ENCODE data around the gene BRD1.

BRD1 gene

DNA sequence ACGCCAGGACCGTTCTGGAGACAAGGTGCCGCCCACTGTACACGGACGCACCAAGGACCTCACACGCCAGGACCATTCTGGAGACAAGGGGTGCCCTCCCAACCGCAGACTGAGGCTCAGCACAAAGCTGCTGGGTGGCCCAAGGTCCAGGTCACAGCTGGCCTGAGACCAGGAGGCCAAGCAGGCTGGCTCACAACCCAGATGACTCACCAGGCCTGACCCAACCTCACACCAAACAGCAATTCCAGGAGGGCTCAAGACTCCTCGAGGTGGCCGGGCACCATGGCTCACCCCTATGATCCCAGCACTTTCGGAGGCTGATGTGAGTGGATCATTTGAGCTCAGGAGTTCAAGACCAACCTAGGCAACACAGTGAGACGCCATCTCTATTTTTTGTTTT is 14.8 kb downstream of the BRD1 start:
- no peak for DNase-seq

DNA sequence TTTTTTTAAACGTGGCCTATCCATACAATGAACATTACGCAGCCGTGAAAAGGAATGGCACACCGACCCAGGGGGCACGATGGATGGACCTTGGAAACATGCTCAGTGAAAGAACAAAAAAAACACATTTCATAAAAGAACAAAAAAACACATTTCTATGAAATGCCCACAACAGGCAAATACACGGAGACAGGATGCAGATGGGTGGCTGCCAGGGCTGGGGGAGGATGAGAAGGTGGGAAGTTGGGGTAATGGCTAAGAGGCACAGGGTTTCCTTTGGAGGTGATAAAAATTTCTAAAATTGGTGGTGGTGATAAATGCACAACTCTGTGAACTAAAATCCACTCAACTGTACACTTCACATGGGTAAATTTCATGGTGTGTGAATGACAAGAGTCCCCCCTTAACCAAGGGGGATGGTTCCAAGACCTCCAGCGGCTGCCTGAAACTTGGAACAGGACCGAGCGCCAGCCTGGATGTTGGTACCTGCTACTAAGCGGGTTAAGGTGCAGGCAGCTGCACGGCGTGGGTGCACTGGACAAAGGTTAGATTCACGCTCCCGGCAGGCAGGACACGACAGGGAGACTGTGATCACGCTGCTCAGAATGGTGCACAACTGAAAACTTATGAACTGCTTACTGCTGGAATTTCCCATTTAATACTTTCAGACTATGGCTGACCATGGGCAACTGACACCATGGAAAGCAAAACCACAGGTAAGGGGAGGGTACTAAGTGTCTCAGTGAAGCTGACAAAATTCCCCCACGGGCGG is 16.5 kb downstream of the BRD1 start:
- Histone ChIP-seq H3K4me3 (no peak overlapping the region), H3K27me3 (no peaks in the 10 kb centered on the region), H3K9me3 (no peaks in the 10 kb centered on the region), H3K4me1 (peaks cover 0 to 25% (median 11%) of the 10 kb centered on the region in 4 donors), H3K36me3 (peaks cover 0 to 33% (median 0%) of the 10 kb centered on the region in 3 donors), H3K27ac (no peak overlapping the region)
- no peak for DNase-seq
- TF ChIP-seq, protein P1, sequence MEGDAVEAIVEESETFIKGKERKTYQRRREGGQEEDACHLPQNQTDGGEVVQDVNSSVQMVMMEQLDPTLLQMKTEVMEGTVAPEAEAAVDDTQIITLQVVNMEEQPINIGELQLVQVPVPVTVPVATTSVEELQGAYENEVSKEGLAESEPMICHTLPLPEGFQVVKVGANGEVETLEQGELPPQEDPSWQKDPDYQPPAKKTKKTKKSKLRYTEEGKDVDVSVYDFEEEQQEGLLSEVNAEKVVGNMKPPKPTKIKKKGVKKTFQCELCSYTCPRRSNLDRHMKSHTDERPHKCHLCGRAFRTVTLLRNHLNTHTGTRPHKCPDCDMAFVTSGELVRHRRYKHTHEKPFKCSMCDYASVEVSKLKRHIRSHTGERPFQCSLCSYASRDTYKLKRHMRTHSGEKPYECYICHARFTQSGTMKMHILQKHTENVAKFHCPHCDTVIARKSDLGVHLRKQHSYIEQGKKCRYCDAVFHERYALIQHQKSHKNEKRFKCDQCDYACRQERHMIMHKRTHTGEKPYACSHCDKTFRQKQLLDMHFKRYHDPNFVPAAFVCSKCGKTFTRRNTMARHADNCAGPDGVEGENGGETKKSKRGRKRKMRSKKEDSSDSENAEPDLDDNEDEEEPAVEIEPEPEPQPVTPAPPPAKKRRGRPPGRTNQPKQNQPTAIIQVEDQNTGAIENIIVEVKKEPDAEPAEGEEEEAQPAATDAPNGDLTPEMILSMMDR (IDR thresholded peaks at IDR 0.05): no peak
- intact Hi-C loops (cut with DNase I; ENCODE audit: low total_unique reads): no loop called here

More for the DNA sequence above, 14.8 kb downstream of the BRD1 start:
- intact Hi-C loops (cut with DNase I; ENCODE audit: low total_unique reads): no loop called here
- Histone ChIP-seq H3K9me3 (no peaks in the 10 kb centered on the region), H3K4me3 (no peak overlapping the region), H3K27ac (no peak overlapping the region), H3K4me1 (peaks cover 0 to 36% (median 15%) of the 10 kb centered on the region in 4 donors), H3K27me3 (no peaks in the 10 kb centered on the region), H3K36me3 (peaks cover 8 to 49% (median 12%) of the 10 kb centered on the region in 3 donors)
- TF ChIP-seq, protein P1 (IDR thresholded peaks at IDR 0.05): no peak

DNA sequence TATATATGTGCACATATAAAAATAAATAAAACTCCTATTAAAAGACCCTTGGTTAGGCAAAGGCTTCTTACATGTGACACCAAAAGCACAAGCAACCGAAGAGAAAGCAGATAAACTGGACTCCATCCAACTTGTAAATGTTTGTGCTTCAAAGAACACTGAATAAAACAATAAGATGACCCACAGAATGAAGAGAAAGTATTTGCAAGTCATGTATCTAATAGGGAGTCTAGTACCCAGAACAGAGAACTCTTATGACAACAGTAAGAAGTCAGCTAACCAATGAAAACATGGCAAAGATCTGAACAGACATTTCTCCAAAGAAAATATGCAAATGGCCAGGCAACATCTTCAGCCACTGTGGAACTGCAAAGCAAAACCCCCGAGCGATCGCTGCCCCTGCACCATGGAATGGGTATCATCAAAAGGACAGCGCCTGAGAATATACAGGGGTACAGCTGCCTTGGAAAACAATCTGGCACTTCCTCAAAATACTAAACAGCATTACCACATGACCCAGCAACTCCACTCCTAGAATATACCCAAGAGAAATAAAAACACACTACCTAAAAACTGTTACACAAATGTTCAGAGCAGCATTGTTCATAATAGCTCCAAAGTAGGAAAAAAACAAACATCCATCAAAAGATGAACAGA is 17.2 kb downstream of the BRD1 start:
- Histone ChIP-seq H3K4me1 (peaks cover 0 to 22% (median 8%) of the 10 kb centered on the region in 4 donors), H3K4me3 (no peak overlapping the region), H3K9me3 (no peaks in the 10 kb centered on the region), H3K36me3 (peaks cover 0 to 26% (median 0%) of the 10 kb centered on the region in 3 donors), H3K27ac (no peak overlapping the region), H3K27me3 (no peaks in the 10 kb centered on the region)
- TF ChIP-seq, protein P1 (IDR thresholded peaks at IDR 0.05): no peak
- DNase-seq: no peak
- intact Hi-C loops (cut with DNase I; ENCODE audit: low total_unique reads): no loop called here

- H3K27ac ChIP-seq: no peak overlapping the region
- intact Hi-C loops (cut with DNase I; ENCODE audit: low total_unique reads): no loop called here
- H3K9me3 ChIP-seq: no peaks in the 10 kb centered on the region
- TF ChIP-seq, protein P1 (IDR thresholded peaks at IDR 0.05): no peak
- no peak overlapping the region for H3K4me3 ChIP-seq
- no peaks in the 10 kb centered on the region for H3K27me3 ChIP-seq
- DNase-seq: no peak
- H3K4me1 ChIP-seq: peaks cover 0 to 26% (median 5%) of the 10 kb centered on the region in 4 donors
- peaks cover 9 to 28% (median 10%) of the 10 kb centered on the region in 3 donors for H3K36me3 ChIP-seq
Measured at GRCh38 chr22:49807780-49808708, 19.6 kb downstream of the BRD1 start.

DNA sequence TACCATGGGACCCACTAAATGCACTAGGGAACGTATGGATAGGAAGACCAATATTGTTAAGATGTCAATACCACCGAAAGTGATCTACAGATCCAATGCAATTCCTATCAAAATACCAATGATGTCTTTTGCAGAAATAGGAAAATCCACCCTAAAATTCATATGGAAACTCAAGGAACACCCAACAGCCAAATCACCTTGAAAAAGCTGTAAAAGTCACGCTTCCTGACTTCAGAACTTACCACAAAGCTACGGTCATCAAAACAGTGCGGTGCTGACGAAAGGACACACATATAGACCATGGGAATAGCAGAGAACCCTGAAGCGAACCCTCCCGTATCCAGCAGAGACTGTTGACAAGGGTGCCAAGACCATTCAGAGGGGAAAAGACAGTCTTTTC is 20.5 kb downstream of the BRD1 start:
- Histone ChIP-seq H3K27ac (no peak overlapping the region), H3K4me1 (peaks cover 0 to 26% (median 3%) of the 10 kb centered on the region in 4 donors), H3K36me3 (peaks cover 13 to 26% (median 16%) of the 10 kb centered on the region in 3 donors), H3K9me3 (no peaks in the 10 kb centered on the region), H3K27me3 (no peaks in the 10 kb centered on the region), H3K4me3 (no peak overlapping the region)
- intact Hi-C loops (cut with DNase I; ENCODE audit: low total_unique reads): no loop called here
- TF ChIP-seq, protein P1 (IDR thresholded peaks at IDR 0.05): no peak
- DNase-seq: no peak
